ENCODE measurements around the gene NAA20.

NAA20 gene

DNA sequence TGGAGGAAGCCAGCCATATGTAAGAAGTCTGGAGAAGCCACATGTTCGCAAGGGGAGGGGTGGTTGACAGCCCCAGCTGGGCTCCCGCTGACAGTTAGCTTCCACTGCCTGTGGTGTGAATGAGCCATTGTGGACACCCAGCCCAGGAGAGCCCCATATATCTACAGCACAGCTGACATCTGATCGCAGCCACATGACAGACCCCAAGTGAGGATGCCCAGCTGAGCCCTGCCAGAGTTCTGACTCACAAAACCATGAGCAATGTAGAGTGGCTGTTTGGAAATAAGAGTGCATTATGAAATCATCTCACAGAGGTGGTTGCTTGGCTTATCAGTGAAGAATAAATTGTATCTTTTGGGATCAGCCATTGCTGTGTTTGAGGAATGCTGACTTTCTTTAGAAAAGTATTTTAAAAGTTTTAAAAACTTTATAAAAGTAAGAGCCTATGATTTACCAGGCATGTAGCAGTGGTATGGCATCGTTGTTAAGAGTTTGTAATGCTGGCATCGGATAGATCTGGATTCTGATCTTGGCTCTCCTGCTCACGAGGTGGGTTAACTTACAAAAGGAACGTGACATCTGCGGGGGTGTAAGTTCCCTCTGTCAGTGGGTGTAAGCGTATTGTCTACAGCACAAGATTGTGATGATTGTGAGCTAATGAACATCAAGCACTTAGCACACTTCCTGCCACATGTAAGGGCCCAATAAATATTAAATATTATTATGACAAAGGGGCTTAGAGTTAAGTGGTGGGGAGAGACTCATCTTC is 59.3 kb downstream of the NAA20 start:
- peak in 11 of 14 donors; percentile 22 to 85 (median 63) for DNase-seq

DNA sequence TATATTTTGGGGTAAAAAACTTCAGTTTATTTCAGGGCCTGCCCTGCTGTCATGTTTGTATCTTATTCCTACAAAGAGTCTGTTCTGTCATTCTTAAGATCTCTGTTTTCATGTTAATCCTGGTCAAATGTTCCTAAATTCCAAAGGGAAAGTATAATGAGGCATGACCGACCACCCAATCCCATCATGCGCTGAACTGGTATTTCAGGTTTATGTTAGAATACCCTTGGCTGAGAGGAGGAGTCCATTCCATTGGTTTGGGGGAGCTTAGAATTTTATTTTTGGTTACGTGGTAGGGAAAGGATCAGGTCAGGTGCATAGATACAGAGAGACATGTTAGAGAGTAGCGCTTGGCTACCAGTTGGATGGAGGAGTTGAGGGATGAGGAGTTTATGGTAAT is 60.9 kb downstream of the NAA20 start:
- DNase-seq: no peak

GRCh38 chr20:20079102-20079784 is 62.1 kb downstream of the NAA20 start:
- no peak for DNase-seq

Measured in C1 segment of cervical spinal cord (tissue), 14 donors.